SK-N-SH (cell line): ENCODE data around the gene NLGN3. TPM values are rescaled to one million over a fixed set of nuclear protein-coding genes. Genes with fewer than 3 reads are reported as not detected.

Experiments used
- CTCF ChIA-PET: fragments of 300-600, 350-600 bp; formaldehyde crosslinking; extraction: SDS; loops from one replicate; lab custom pipeline; 2021; lab: Yijun Ruan, JAX
- POLR2A ChIA-PET: fragments of 350-600 bp; sonication (Branson Sonifier 250); formaldehyde crosslinking; extraction: SDS; loops from one replicate; lab custom pipeline; 2020; ENCODE audit warnings: antibody characterized with exemption, inconsistent platforms; lab: Yijun Ruan, JAX
- DNase-seq: peaks from one replicate; pipeline ENCODE4 v3.0.0; 2012
- H2AFZ ChIP-seq: fragments of 200-600 bp; sonication (generic); 2 replicates; pipeline ENCODE4 v1.8.1; 2016; ENCODE audit warnings: antibody characterized with exemption, mild to moderate bottlenecking, low read depth
- H3F3A ChIP-seq: fragments of 200-600 bp; sonication (generic); replicated peaks from 2 replicates; pipeline ENCODE3; 2016; ENCODE audit warnings: antibody characterized with exemption, mild to moderate bottlenecking; ENCODE audit not compliant: insufficient read depth
- H3K27ac ChIP-seq, 2 experiments: fragments of 200-500 bp in 1 of 2; fragments of 200-600 bp in 1 of 2; sonication (Bioruptor generic) in 1 of 2; sonication (generic), shearing (Covaris generic) in 1 of 2; 2 replicates each; pipeline versions ENCODE4 v1.5.1 to v1.6.1; 2014 to 2016; ENCODE audit warnings: low read depth in 2 of 2, inconsistent platforms in 1 of 2, low read length in 1 of 2, mild to moderate bottlenecking in 1 of 2, mixed read lengths in 1 of 2
- H3K27me3 ChIP-seq: fragments of 200-600 bp; sonication (generic), shearing (Covaris generic); 2 replicates; pipeline ENCODE4 v1.6.1; 2016; ENCODE audit warnings: mixed run types; ENCODE audit not compliant: insufficient read depth
- H3K36me3 ChIP-seq, 2 experiments: fragments of 200-500 bp in 1 of 2; fragments of 200-600 bp in 1 of 2; sonication (Bioruptor generic) in 1 of 2; sonication (generic) in 1 of 2; replicated peaks in 1 of 2; 2 replicates each; pipeline versions ENCODE3 to v1.5.1; 2014 to 2016; ENCODE audit warnings: low read length in 1 of 2, mild to moderate bottlenecking in 1 of 2; ENCODE audit not compliant: insufficient read depth in 2 of 2, control insufficient read depth in 1 of 2
- H3K4me1 ChIP-seq, 2 experiments: fragments of 200-500 bp in 1 of 2; fragments of 200-600 bp in 1 of 2; sonication (Bioruptor generic) in 1 of 2; sonication (generic), shearing (Covaris generic) in 1 of 2; 2 replicates each; pipeline versions ENCODE4 v1.5.1 to v1.6.1; 2014 to 2016; ENCODE audit warnings: low read depth in 1 of 2, low read length in 1 of 2, mixed run types in 1 of 2; ENCODE audit not compliant: insufficient read depth in 2 of 2, control insufficient read depth in 1 of 2
- H3K4me2 ChIP-seq: fragments of 200-600 bp; sonication (generic), shearing (Covaris generic); 2 replicates; pipeline ENCODE4 v1.6.1; 2017; ENCODE audit warnings: mixed run types
- H3K4me3 ChIP-seq, 2 experiments: fragments of 200-500 bp in 1 of 2; fragments of 200-600 bp in 1 of 2; sonication (Bioruptor generic) in 1 of 2; sonication (generic), shearing (Covaris generic) in 1 of 2; 2 replicates each; pipeline versions ENCODE4 v1.5.1 to v1.8.1; 2014 to 2016; ENCODE audit warnings: low read depth in 2 of 2, inconsistent platforms in 1 of 2, low read length in 1 of 2, mild to moderate bottlenecking in 1 of 2, mixed read lengths in 1 of 2, moderate library complexity in 1 of 2
- H3K79me2 ChIP-seq: fragments of 200-600 bp; sonication (generic); 2 replicates; pipeline ENCODE4 v1.8.1; 2017; ENCODE audit warnings: mild to moderate bottlenecking; ENCODE audit not compliant: insufficient read depth
- H3K9ac ChIP-seq: fragments of 200-600 bp; sonication (generic); 2 replicates; pipeline ENCODE4 v1.6.1; 2017; ENCODE audit warnings: mixed run types
- H3K9me2 ChIP-seq: fragments of 200-600 bp; sonication (generic); 2 replicates; pipeline ENCODE4 v1.6.1; 2017; ENCODE audit warnings: mixed run types
- H3K9me3 ChIP-seq: fragments of 200-600 bp; sonication (generic); 2 replicates; pipeline ENCODE4 v1.6.1; 2017; ENCODE audit warnings: mixed run types, mild to moderate bottlenecking, moderate library complexity
- H4K20me1 ChIP-seq: fragments of 200-600 bp; sonication (generic); 2 replicates; pipeline ENCODE4 v1.6.1; 2017; ENCODE audit warnings: mild to moderate bottlenecking, mixed run types; ENCODE audit not compliant: insufficient read depth
- CHD2 ChIP-seq: fragments of 150-350 bp; IDR thresholded peaks from 2 replicates; pipeline ENCODE4 v1.6.1; 2018; ENCODE audit warnings: low read length; ENCODE audit not compliant: partially characterized antibody
- ELF1 ChIP-seq: IDR thresholded peaks from 2 replicates; pipeline ENCODE4 v1.4.0; 2012
- GABPA ChIP-seq: IDR thresholded peaks from 2 replicates; pipeline ENCODE4 v1.4.0; 2012; ENCODE audit warnings: low read depth, mild to moderate bottlenecking
- GATA2 ChIP-seq: sonication (generic); formaldehyde crosslinking; IDR thresholded peaks from 2 replicates; pipeline ENCODE4 v1.5.0; 2020; ENCODE audit warnings: mild to moderate bottlenecking, missing genetic modification reagents
- JUND ChIP-seq: IDR thresholded peaks from 2 replicates; pipeline ENCODE4 v1.4.0; 2012
- MAX ChIP-seq: IDR thresholded peaks from 2 replicates; pipeline ENCODE4 v1.4.0; 2012; ENCODE audit warnings: low read depth
- MEF2A ChIP-seq: IDR thresholded peaks from 2 replicates; pipeline ENCODE4 v1.4.0; 2012; ENCODE audit warnings: low read depth, borderline replicate concordance
- MXI1 ChIP-seq: IDR thresholded peaks from 2 replicates; pipeline ENCODE4 v1.6.1; 2012; ENCODE audit warnings: mild to moderate bottlenecking, low read depth, low read length, improper control_type of control experiment
- NFIC ChIP-seq: IDR thresholded peaks from 2 replicates; pipeline ENCODE4 v1.4.0; 2012; ENCODE audit warnings: borderline replicate concordance
- RAD21 ChIP-seq: IDR thresholded peaks from 2 replicates; pipeline ENCODE4 v1.6.1; 2012; ENCODE audit warnings: mild to moderate bottlenecking, low read length
- RFX5 ChIP-seq: IDR thresholded peaks from 2 replicates; pipeline ENCODE4 v1.6.1; 2012; ENCODE audit warnings: mild to moderate bottlenecking, improper control_type of control experiment, low read length
- SMC3 ChIP-seq: IDR thresholded peaks from 2 replicates; pipeline ENCODE4 v1.6.1; 2012; ENCODE audit warnings: low read depth, low read length, improper control_type of control experiment
- TAF1 ChIP-seq: IDR thresholded peaks from 2 replicates; pipeline ENCODE4 v1.6.1; 2012; ENCODE audit warnings: low read depth, mild to moderate bottlenecking, low read length, moderate library complexity, borderline replicate concordance
- TCF12 ChIP-seq: IDR thresholded peaks from 2 replicates; pipeline ENCODE4 v1.4.0; 2012
- TEAD4 ChIP-seq: IDR thresholded peaks from 2 replicates; pipeline ENCODE4 v1.4.0; 2012; ENCODE audit warnings: mild to moderate bottlenecking, borderline replicate concordance; ENCODE audit not compliant: insufficient read depth
- USF1 ChIP-seq: IDR thresholded peaks from 2 replicates; pipeline ENCODE4 v1.4.0; 2012; ENCODE audit warnings: low read depth, borderline replicate concordance
- YY1 ChIP-seq: IDR thresholded peaks from 2 replicates; pipeline ENCODE4 v1.4.0; 2012; ENCODE audit warnings: low read depth, mild to moderate bottlenecking
- WGBS: methylation state at CpG from one replicate; pipeline ENCODE4 v1.1.6; 2017; ENCODE audit warnings: low lambda C conversion rate; 5-methylcytosine and 5-hydroxymethylcytosine counted together
- polyA plus RNA-seq, 3 experiments: library from polyadenylated mRNA; depleted of rRNA; stranded (reverse); fragments of >200 nt; gene quantifications; 2 replicates each; pipeline ENCODE4 v1.2.3, GENCODE V29; 2012
- TF ChIP-seq, protein P1 (sequence below): fragments of 150-350 bp; IDR thresholded peaks from 2 replicates; pipeline ENCODE4 v1.6.1; 2016; ENCODE audit warnings: mild to moderate bottlenecking, low read depth, low read length
- TF ChIP-seq, protein P2 (sequence below): IDR thresholded peaks from 2 replicates; pipeline ENCODE4 v1.6.1; 2012; ENCODE audit warnings: mild to moderate bottlenecking, low read depth, low read length, moderate library complexity

The NLGN3 gene
- polyA plus RNA-seq, 1 of the 3 experiments (the other 2 are of a cell fraction): 5.3 TPM

- DNase-seq: no peak
- Histone ChIP-seq H3K36me3 (peaks cover 15 to 79% of the 10 kb centered on the region in 2 experiments), H2AFZ (no peak overlapping the region), H3F3A (no peaks in the 10 kb centered on the region), H3K27ac (no peak overlapping the region), H3K4me3 (no peak overlapping the region), H3K9me2 (no peaks in the 10 kb centered on the region), H3K27me3 (peaks cover 5% of the 10 kb centered on the region; the same call in 1 of the 2 replicates), H3K4me2 (no peak overlapping the region), H4K20me1 (no peaks in the 10 kb centered on the region), H3K9ac (no peak overlapping the region), H3K79me2 (no peaks in the 10 kb centered on the region), H3K4me1 (peaks cover 0 to 4% of the 10 kb centered on the region in 2 experiments; a peak in 1 of 4 replicates), H3K9me3 (no peaks in the 10 kb centered on the region)
- TF ChIP-seq MXI1 (no peak), NFIC (no peak), JUND (no peak), MEF2A (no peak), USF1 (no peak), SMC3 (no peak), ELF1 (no peak), RAD21 (no peak), TEAD4 (no peak), TCF12 (no peak), RFX5 (no peak), YY1 (no peak), GABPA (no peak), MAX (no peak), TAF1 (no peak), GATA2 (CRISPR knock-in tag) (no peak), CHD2 (no peak)
- TF ChIP-seq, protein P1, sequence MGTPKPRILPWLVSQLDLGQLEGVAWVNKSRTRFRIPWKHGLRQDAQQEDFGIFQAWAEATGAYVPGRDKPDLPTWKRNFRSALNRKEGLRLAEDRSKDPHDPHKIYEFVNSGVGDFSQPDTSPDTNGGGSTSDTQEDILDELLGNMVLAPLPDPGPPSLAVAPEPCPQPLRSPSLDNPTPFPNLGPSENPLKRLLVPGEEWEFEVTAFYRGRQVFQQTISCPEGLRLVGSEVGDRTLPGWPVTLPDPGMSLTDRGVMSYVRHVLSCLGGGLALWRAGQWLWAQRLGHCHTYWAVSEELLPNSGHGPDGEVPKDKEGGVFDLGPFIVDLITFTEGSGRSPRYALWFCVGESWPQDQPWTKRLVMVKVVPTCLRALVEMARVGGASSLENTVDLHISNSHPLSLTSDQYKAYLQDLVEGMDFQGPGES: no peak
- WGBS: 83% methylated on average over 4 of the region's 4 CpGs
- ChIA-PET CTCF (interaction anchor here (1.7 to 3.0 kb wide), 3 partner anchors 31 to 133 kb away, joined by 4 to 30 read pairs (median 6); no protein-coding TSS in a partner anchor), POLR2A (no interaction called here)
These were observed 13.1 kb upstream of the NLGN3 start for GRCh38 chrX:71131510-71131909.

GRCh38 chrX:71140440-71140839 is 4.2 kb upstream of the NLGN3 start:
- no peak overlapping the region for H3K4me3 ChIP-seq
- no peak overlapping the region for H3K4me2 ChIP-seq
- no peaks in the 10 kb centered on the region for H3K9me2 ChIP-seq
- H3K4me1 ChIP-seq: peaks cover 0 to 4% of the 10 kb centered on the region in 2 experiments; a peak in 1 of 4 replicates
- POLR2A ChIA-PET: no interaction called here
- WGBS: 65% methylated on average over 6 of the region's 6 CpGs
- H4K20me1 ChIP-seq: no peaks in the 10 kb centered on the region
- no peak overlapping the region for H3K27ac ChIP-seq
- H3F3A ChIP-seq: peaks cover 10% of the 10 kb centered on the region
- no peak overlapping the region for H2AFZ ChIP-seq
- TF ChIP-seq, protein P2, sequence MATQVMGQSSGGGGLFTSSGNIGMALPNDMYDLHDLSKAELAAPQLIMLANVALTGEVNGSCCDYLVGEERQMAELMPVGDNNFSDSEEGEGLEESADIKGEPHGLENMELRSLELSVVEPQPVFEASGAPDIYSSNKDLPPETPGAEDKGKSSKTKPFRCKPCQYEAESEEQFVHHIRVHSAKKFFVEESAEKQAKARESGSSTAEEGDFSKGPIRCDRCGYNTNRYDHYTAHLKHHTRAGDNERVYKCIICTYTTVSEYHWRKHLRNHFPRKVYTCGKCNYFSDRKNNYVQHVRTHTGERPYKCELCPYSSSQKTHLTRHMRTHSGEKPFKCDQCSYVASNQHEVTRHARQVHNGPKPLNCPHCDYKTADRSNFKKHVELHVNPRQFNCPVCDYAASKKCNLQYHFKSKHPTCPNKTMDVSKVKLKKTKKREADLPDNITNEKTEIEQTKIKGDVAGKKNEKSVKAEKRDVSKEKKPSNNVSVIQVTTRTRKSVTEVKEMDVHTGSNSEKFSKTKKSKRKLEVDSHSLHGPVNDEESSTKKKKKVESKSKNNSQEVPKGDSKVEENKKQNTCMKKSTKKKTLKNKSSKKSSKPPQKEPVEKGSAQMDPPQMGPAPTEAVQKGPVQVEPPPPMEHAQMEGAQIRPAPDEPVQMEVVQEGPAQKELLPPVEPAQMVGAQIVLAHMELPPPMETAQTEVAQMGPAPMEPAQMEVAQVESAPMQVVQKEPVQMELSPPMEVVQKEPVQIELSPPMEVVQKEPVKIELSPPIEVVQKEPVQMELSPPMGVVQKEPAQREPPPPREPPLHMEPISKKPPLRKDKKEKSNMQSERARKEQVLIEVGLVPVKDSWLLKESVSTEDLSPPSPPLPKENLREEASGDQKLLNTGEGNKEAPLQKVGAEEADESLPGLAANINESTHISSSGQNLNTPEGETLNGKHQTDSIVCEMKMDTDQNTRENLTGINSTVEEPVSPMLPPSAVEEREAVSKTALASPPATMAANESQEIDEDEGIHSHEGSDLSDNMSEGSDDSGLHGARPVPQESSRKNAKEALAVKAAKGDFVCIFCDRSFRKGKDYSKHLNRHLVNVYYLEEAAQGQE: no peak
- TF ChIP-seq, all 33 proteins: peak for 0
- H3K9ac ChIP-seq: no peak overlapping the region
- peaks cover 0 to 33% of the 10 kb centered on the region in 2 experiments for H3K36me3 ChIP-seq
- no peaks in the 10 kb centered on the region for H3K27me3 ChIP-seq
- CTCF ChIA-PET: interaction anchor here (1.7 kb wide), 1 partner anchor 11 kb away, joined by 5 read pairs; no protein-coding TSS in a partner anchor
- no peak for DNase-seq
- H3K79me2 ChIP-seq: no peaks in the 10 kb centered on the region
- no peaks in the 10 kb centered on the region for H3K9me3 ChIP-seq
